HG02798 (cell line): ENCODE results near the gene POLA1.

ENCODE experiments used
- ATAC-seq: cut with Tn5 transposase; IDR thresholded peaks from one replicate; pipeline ENCODE4 v1.9.1; 2021; ENCODE audit warnings: mild to moderate bottlenecking; ENCODE audit not compliant: unreplicated experiment, poor library complexity

The POLA1 gene

DNA sequence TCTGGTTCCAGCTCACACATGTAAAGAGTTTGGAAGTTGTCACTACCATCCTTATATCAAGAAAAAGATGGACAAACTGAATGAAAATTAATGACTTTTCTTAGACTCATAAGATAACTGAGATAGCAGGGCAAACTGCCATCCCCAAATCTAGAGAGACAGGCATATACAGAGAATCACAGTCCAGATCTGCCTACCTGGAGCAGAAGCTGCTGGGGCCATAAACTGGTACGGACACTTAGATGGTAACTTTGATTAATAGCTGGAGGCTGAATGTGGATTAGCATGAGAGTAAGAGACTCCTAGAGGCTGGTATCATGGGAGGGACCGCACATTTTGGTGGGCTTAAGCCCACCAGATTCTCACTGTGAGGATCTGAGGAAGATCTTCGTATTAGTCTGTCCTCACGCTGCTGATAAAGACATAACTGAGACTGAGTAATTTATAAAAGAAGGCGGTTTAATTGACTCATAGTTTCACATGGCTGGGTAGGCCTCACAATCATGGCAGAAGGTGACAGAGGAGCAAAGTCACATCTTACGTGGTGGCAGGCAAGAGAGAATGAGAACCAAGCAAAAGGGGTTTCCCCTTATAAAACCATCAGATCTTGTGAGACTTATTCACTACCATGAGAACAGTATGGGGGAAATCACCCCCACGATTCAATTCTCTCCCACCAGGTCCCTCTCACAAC is 10.8 kb upstream of the POLA1 start:
- ATAC-seq = no peak

DNA sequence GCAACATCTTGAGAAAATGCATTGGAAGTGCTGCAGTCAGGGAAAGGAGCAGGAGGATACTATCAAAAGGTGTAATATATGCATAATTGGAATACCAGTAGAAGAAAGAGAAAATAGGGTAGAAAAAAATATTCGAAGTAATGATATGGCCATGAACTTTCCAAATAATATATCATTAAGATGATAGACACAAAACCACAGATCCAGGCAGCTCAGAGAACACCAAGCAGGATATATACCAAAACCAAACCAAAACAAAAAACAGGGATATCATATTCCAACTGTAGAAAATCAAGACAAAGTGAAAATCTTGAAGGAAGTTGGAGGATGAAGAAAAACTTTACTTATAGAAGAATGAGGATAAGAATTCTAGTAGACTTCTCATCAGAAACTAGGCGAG is 9.7 kb upstream of the POLA1 start:
- ATAC-seq = no peak

GRCh38 chrX:24692305-24692704 is 1.4 kb upstream of the POLA1 start:
- ATAC-seq = no peak

- ATAC-seq = no peak
Observed at GRCh38 chrX:24694825-24695224, 1.1 kb downstream of the POLA1 start.

DNA sequence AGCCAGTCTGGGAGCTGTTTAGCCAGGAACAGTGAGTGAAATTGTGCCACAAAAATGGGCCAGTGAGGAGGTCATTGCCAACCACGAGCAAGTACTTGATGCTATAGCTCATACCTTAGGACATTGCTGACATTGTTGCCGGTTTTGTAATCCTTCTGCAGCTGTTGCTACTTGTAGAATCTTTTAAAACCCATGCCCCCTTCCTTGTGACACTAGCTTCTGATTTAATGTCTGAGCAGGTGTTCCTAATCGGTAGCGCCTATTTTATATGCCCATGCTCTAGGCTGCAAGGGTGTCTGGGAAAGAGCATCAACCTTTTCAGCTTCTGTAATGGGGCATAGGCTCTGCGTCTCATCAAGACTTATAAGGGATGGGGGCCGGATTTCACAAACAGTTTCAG is 2.6 kb downstream of the POLA1 start:
- ATAC-seq = no peak

GRCh38 chrX:24702362-24703184 is 8.9 kb downstream of the POLA1 start:
- ATAC-seq = peak; percentile 99

DNA sequence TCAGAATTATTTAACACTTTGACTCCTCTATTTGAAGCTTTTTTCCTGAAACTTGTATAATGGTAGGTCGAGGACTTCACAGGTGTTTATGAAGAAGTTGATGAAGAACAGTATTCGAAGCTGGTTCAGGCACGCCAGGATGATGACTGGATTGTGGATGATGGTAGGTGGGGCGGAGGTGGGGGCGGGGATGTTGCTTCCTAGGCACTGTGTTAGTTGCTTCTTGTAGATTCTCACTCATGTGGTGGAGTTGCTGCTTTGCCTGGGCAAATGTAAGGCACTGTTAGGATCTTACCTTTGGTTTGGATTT is 9.4 kb downstream of the POLA1 start:
- no peak for ATAC-seq

DNA sequence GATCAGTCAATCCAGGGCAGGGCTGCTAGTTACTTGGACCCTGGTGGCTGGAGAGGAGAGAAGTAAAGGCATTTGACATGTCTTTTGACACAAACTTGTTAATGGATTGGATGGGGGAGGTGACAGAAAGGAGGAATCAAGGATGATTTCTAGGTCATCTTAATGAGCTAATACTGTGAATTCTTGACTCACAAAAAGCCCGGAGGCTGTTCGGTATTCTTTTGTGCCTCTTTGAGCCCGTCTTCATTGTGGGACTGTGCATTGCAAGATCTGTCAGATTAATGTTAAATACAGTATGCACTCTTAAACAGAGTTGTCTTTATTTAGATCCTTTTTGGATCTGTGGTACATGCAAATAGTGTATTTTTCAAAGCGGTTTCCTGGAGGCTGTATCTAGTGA is 25.1 kb downstream of the POLA1 start:
- ATAC-seq = no peak

- ATAC-seq = no peak
Observed at GRCh38 chrX:24720036-24720435, 26.3 kb downstream of the POLA1 start.

GRCh38 chrX:24728530-24728929 is 34.8 kb downstream of the POLA1 start:
- no peak for ATAC-seq

- ATAC-seq = no peak
Observed at GRCh38 chrX:24732766-24733500, 39.2 kb downstream of the POLA1 start.

GRCh38 chrX:24741330-24741729 is 47.6 kb downstream of the POLA1 start:
- ATAC-seq = no peak

DNA sequence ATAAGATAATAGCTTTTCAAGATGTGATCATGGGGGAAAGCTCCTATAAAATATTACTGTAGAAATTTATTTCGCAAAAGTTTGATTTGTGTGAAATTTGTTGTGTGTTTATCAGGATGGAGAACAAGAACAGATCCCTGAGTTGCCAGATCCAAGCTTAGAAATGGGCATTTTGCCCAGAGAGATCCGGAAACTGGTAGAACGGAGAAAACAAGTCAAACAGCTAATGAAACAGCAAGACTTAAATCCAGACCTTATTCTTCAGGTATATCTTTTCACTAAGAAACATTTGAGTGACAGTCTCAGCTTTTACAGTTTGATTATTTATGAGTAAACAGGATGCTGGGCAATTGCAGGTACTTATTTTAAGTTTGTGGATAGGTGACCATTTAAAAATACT is 54.5 kb downstream of the POLA1 start:
- ATAC-seq = no peak

DNA sequence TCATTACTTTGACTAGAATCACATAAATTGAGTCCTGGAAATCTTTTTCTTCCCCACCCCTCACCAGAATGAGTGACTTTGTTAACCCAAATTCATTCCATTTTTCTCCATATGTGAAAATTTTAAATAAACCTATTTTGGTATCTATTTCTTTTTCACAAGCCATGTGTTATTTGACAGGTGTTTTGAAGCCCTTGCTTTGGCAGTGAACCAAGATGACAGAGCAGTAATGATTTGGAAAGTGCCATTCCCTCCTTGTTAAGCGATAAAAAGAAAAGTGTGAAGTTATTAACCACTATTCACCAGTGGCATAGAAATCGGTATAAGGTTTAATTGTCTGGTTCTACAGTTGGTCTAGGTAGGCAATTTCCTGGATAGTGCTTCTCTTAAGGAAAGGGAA is 66.1 kb downstream of the POLA1 start:
- no peak for ATAC-seq

GRCh38 chrX:24760363-24761000 is 66.8 kb downstream of the POLA1 start:
- no peak for ATAC-seq

- ATAC-seq = no peak
Observed at GRCh38 chrX:24761306-24761705, 67.6 kb downstream of the POLA1 start.

GRCh38 chrX:24763989-24764388 is 70.3 kb downstream of the POLA1 start:
- no peak for ATAC-seq

- ATAC-seq = no peak
Observed at GRCh38 chrX:24767557-24767956, 73.8 kb downstream of the POLA1 start.

- ATAC-seq = no peak
Observed at GRCh38 chrX:24768556-24768955, 74.8 kb downstream of the POLA1 start.

DNA sequence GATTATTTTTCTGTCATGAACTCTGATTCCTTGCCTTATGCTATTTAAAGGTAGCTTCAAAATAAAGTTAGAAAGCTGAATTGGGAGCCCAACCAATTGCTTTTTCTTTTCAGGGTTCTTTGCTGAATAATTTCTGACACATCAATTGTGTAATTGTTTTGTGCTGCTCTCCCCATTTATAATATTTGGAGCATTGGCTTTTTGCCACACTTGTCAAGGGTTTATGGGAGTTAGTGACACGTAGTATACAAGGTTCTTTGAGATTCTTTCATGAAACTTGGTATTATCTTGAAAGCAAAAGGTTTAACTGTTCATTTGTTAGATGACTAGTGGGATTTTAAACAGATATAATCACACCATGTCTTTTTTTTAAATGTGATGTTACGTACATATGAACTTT is 80.9 kb downstream of the POLA1 start:
- ATAC-seq = no peak

GRCh38 chrX:24775891-24776290 is 82.2 kb downstream of the POLA1 start:
- no peak for ATAC-seq
